NCI-H1048 (cell line): Measurements from ENCODE around the gene TCERG1.
A peak's percentile ranks its signal among the peaks of the same experiment; 100 is the strongest.
"Not testable (repeated sequence)": the region's sequence is repeated elsewhere in the genome, so short reads cannot be mapped to it uniquely, and the experiment has no call there.

Experiments
- DNase-seq: peaks from one replicate; lab custom pipeline; 2025; lab: John Stamatoyannopoulos, UW

The TCERG1 gene

DNA sequence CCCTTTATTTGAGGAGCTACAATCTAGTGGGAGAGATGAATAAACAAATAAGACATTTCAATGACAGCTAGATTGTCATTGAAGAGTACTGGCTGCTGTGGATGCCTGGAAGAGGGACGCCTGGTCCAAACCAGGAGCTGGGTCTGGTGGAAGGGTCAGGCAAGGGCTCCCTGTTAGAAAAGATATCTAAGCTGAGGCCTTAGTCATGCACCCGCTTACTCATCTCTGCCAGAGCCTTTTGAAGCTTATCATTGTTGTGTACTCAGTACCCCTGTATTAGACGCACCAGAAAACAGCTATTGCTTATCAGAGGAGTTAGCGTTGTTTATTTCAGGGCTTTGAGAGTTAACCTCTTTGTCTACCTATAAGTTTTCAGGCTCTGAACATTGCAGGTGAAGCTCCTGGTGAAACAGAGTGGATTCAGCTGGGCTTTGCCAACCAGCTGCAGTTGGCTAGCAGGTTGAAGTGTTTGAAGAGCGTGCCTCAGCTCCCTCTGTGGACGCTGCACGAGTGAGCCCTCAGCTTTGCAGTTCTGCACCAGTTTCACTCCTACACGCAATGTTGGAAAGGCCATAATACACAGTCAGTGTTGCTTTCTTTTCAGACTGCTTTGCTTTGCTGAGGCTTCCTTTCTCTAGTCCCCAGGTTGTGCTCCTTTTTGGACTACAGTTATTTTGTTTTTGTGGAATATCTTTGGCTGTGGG lies 74.4 kb downstream of the TCERG1 start:
- no peak for DNase-seq

GRCh38 chr5:146523698-146524097 lies 76.6 kb downstream of the TCERG1 start:
- DNase-seq, result no peak

DNA sequence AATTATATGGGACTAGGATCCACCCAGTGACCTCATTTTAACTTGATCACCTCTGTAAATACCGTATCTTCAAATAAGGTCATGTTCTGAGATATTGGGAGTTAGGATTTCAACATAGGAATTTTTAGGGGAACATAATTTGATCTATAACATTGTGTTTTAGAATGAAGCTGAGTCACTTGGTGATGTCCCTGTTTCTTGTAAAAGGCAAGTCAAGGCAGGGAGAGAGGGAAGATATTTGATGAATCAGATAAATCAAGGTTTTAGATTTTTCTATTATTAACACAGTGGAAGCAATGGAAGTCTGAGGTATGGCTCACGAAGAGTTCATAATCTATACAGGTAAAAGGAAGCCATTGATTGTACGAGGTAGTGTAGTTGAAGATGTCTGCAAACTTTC lies 80.7 kb downstream of the TCERG1 start:
- no peak for DNase-seq

DNA sequence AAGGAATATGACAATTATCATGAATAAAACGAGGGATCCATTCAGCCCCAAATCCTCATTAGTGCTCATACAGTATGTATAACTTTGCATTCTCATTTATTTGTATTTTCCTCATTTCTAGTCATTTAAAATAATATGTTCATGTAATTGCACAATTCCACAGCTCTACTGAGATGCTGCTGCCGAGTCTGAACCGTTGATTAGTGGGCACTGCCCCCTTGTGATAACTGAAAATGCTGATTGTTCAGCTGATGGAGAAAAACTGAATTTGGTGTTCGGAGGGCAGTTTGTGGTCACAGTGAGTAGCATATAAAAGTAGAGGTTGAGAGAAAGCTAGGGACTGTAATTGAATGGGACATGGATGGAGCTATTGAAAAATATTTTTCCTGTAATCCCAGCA lies 81.1 kb downstream of the TCERG1 start:
- DNase-seq, result no peak

GRCh38 chr5:146529984-146530383 lies 82.9 kb downstream of the TCERG1 start:
- DNase-seq, result no peak

GRCh38 chr5:146533260-146533857 lies 86.2 kb downstream of the TCERG1 start:
- peak; percentile 29 for DNase-seq

GRCh38 chr5:146533882-146534281 lies 86.7 kb downstream of the TCERG1 start:
- DNase-seq, result no peak

GRCh38 chr5:146538432-146538831 lies 91.3 kb downstream of the TCERG1 start:
- no peak for DNase-seq

DNA sequence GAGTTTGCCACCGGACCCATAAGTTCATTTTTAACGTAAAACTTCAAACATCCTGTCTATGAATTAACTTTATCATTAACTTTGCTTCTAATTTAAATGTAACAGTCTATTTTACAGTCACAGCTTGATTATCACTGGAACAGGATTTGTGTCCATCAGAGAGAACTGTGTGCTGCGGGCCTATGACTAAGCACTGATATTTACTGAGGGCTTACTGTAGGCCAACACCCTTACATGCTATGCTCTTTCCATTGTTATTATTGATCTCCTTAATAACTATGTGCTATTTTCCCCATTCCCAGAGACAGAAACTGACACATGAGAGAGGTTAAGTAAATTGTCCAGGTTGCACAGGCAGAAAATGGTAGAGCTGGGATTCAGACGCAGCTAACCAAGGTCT lies 92.8 kb downstream of the TCERG1 start:
- no peak for DNase-seq

- no peak for DNase-seq
Observed at GRCh38 chr5:146540414-146540813, 93.3 kb downstream of the TCERG1 start.

DNA sequence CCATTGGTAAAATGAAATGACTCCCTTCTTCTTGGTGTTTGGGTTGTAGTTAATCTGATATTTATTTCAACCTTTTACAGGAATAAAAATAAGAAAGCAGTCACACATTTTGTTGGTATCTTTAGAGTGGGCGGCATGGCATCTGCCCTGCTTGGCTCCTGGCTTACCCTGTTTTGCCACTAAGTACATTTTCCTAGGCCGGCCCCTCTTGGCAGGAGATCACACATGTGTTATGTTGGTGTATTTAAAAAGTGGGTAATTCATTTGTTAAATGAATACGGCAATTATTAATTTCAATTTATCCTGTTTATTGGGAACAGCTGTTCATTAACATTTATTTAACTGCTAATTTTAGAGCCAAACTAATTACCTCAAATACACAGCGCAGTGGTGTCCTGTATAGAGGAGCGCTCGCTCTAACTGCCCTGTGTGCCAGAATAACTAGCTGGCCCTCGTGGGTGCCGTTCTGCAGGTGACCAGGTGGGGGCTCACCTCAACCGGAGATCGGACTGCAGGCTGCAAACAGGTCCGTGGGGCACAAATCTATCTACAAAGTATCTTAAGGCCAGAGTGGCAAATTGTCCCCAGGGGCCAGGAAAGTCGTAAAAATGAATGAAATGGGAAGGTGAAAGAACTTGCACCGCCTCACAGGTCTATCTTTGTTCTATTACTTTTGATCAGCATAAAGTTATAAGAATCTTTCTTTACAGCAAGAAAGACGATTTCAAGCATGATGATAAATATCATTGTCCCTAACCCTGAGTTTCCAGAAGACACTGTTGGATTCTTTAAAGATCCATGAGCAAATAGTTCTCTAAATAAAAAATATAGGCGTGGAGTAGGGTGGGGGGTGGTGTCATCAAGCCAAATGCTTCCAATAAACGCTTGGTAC lies 95.1 kb downstream of the TCERG1 start:
- peak; percentile 23 for DNase-seq

DNA sequence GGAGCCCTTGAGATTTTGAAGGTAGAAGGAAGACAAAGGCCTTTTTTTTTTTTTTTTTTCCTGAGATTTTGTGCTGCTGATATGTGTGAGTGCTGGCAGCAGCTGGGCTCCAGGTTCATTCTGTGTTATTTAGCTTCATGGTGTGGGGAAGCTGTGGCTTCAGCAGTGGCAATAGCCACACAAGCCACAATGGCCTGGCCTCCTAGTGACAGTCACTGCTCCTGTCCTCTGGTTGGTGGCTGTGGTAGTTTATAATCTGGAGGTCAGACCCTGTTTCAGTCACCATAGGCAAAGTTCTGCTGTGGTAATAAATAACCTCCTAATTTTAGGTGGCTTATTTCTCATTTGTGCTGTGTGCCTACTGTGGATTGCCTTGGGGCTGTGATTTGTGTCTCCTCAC lies 97.1 kb downstream of the TCERG1 start:
- no peak for DNase-seq

DNA sequence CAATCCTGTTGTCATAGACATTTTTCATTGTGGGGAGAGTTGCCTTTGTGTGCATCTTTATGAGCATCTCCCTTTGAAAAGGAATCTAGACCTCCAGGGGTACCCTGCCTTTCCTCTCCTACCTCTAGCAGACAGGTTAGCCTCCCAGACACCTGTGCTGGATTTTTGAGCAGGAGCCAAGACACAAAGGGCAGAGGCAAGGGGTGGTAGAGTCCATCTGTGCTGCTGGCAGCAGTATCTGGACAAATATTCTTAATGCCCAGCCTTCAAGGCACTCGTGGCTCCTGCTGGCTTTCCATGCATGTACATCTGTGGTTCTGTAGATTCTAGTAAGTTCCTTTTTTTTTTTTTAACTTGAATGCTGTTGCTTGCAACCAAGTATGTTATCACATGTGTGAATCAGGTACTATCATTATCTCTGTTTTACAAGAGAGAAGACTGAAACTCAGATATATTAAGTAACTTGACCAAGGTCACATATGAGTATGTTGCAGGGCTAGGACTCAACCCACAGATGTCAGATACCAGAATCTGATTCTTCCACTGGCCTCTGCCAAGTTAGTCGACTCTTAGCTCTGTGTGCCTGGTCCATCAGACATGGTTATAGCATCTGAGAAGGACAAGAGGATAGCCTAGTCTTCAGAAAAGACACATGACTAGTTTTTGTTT lies 101.8 kb downstream of the TCERG1 start:
- no peak for DNase-seq

DNA sequence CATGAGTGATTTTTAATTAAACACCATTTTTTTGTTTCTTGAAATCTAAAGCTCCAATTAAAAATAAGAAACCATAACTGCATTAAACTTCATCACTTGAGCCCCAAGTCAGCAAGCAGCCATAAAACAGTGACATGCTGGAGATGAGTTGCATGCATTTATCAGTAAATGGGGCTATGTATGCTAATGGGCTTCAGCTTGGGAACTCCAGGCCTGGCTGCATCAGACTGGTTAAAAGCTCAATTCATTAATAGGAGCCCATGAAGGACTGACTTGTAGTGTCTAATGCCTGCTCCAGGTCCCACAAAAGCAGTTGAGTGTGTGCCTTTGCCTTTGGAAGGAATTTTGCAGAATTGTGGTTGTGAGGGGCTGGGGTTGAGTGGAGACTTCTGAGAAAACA lies 102.5 kb downstream of the TCERG1 start:
- DNase-seq, result no peak

DNA sequence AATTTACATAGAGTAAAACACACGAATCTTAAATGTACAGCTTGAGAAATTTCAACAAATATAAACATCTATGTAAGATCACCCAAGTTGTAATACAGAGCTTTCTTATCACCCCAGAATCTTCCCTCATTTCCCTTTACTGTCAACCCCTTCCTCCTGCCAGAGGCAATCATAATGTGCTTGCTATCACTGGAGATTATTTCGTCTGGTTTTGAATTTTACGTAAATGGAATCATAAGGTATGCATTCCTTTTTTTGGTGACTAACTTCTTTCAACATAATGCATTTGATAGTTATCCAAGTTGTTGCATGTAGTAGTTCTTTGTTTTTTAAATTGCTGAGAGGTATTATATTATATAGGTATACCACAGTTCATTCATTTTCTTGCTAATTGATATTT lies 106.3 kb downstream of the TCERG1 start:
- no peak for DNase-seq

- DNase-seq, result not testable (repeated sequence)
Observed at GRCh38 chr5:146556884-146557283, 109.8 kb downstream of the TCERG1 start.

- DNase-seq, result no peak
Observed at GRCh38 chr5:146560205-146560812, 113.2 kb downstream of the TCERG1 start.
